ENCODE data around the gene SSX3.

SSX3 gene

DNA sequence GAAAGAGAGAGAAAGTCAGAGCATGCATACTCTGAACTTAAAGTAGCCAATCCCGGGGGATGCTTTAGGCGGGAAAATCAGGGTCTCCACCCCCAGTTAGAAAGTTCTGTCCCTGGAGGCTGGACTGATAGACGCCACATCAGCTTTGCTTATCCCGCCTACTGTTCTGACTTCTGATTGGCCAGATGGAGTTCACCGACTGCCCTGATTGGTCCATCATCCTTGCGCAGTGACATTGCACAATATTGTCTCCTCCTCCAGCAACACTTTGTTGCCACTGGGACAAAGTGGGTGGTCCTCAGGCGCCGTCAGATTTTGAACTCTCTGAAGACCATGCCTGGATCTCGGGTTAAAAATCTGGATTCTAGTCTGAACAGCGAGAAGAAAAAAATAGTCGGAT is 50.3 kb downstream of the SSX3 start:
- Histone ChIP-seq H2AFZ (no peak overlapping the region), H3K9me3 (ENCODE audit: control insufficient read depth, low read length) (no peaks in the 10 kb centered on the region), H3K27ac (no peak overlapping the region), H3K4me2 (ENCODE audit: low read length) (no peak overlapping the region), H3K4me3 (ENCODE audit: low read depth, low read length) (no peak overlapping the region), H3K36me3 (ENCODE audit: control insufficient read depth, insufficient read depth, low read length) (no peaks in the 10 kb centered on the region), H3K27me3 (ENCODE audit: control insufficient read depth, insufficient read depth, low read length) (no peaks in the 10 kb centered on the region), H3K4me1 (no peaks in the 10 kb centered on the region), H3K79me2 (no peaks in the 10 kb centered on the region), H3K9ac (no peak overlapping the region)
- TF ChIP-seq, protein P1, sequence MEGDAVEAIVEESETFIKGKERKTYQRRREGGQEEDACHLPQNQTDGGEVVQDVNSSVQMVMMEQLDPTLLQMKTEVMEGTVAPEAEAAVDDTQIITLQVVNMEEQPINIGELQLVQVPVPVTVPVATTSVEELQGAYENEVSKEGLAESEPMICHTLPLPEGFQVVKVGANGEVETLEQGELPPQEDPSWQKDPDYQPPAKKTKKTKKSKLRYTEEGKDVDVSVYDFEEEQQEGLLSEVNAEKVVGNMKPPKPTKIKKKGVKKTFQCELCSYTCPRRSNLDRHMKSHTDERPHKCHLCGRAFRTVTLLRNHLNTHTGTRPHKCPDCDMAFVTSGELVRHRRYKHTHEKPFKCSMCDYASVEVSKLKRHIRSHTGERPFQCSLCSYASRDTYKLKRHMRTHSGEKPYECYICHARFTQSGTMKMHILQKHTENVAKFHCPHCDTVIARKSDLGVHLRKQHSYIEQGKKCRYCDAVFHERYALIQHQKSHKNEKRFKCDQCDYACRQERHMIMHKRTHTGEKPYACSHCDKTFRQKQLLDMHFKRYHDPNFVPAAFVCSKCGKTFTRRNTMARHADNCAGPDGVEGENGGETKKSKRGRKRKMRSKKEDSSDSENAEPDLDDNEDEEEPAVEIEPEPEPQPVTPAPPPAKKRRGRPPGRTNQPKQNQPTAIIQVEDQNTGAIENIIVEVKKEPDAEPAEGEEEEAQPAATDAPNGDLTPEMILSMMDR (IDR thresholded peaks at IDR 0.05), result no peak
